SJSA1 (cell line): ENCODE data around the gene FAT1. TPM values are rescaled to one million over a fixed set of nuclear protein-coding genes. Genes with fewer than 3 reads are reported as not detected.
"Not testable (repeated sequence)": the region's sequence is repeated elsewhere in the genome, so short reads cannot be mapped to it uniquely, and the experiment has no call there.

Experiments used
- DNase-seq, 2 experiments: peaks; one replicate each; pipeline ENCODE4 v3.0.0-alpha.2; 2015 to 2020; ENCODE audit warnings: low spot score in 2 of 2, low read depth in 1 of 2
- H3K27ac ChIP-seq: fragments of 250-450 bp; sonication (Bioruptor Pico); 2 replicates; pipeline ENCODE4 v1.5.1; 2020; ENCODE audit warnings: mild to moderate bottlenecking, moderate library complexity
- H3K27me3 ChIP-seq: fragments of 250-450 bp; sonication (Bioruptor Pico); replicated peaks from 2 replicates; pipeline ENCODE4 v1.5.1; 2020; ENCODE audit warnings: mild to moderate bottlenecking, moderate library complexity
- H3K36me3 ChIP-seq: fragments of 250-450 bp; sonication (Bioruptor Pico); 2 replicates; pipeline ENCODE4 v1.5.1; 2020; ENCODE audit warnings: mild to moderate bottlenecking
- H3K4me1 ChIP-seq: fragments of 250-450 bp; sonication (Bioruptor Pico); replicated peaks from 2 replicates; pipeline ENCODE4 v1.6.1; 2021; ENCODE audit warnings: mild to moderate bottlenecking
- H3K4me3 ChIP-seq: fragments of 250-450 bp; sonication (Bioruptor Pico); 2 replicates; pipeline ENCODE4 v1.5.1; 2020; ENCODE audit warnings: mild to moderate bottlenecking
- H3K9me3 ChIP-seq: fragments of 250-450 bp; sonication (Bioruptor Pico); replicated peaks from 2 replicates; pipeline ENCODE4 v1.5.1; 2020; ENCODE audit warnings: mild to moderate bottlenecking
- total RNA-seq: library from RNA; depleted of rRNA; stranded (reverse); fragments of >200 nt; shearing (Covaris generic); gene quantifications from 2 replicates; pipeline ENCODE4 v1.2.3, GENCODE V29; 2014; rRNA removed

The FAT1 gene
- 338 and 483 TPM in 2 replicates for total RNA-seq

- peaks cover 79% of the 10 kb centered on the region for H3K36me3 ChIP-seq
- peak within 1 kb of the TSS; percentile 74 for H3K4me3 ChIP-seq
- no peaks in the 10 kb centered on the region for H3K27me3 ChIP-seq
- peak within 1 kb of the TSS; percentile 95 for H3K27ac ChIP-seq
- peaks cover 17% of the 10 kb centered on the region for H3K9me3 ChIP-seq
- DNase-seq: peak in 1 of 2 experiments; percentile 62
- peaks cover 30% of the 10 kb centered on the region for H3K4me1 ChIP-seq
Measured at GRCh38 chr4:186723292-186724057, at the start of gene FAT1. Gene FAT1 (minus strand): TSS chr4:186723856. CDS start chr4:186709827, 14,029 bp downstream.

- Histone ChIP-seq H3K36me3 (no peaks in the 10 kb centered on the region), H3K9me3 (no peaks in the 10 kb centered on the region), H3K4me3 (no peak overlapping the region), H3K27me3 (no peaks in the 10 kb centered on the region), H3K27ac (peak overlapping the region; percentile 88), H3K4me1 (peaks cover 64% of the 10 kb centered on the region)
- DNase-seq: peak; percentile 64 to 92
Measured at GRCh38 chr4:186772936-186773487, 49.4 kb upstream of the FAT1 start.

- peak overlapping the region; percentile 88 for H3K27ac ChIP-seq
- no peaks in the 10 kb centered on the region for H3K27me3 ChIP-seq
- no peaks in the 10 kb centered on the region for H3K36me3 ChIP-seq
- H3K9me3 ChIP-seq: no peaks in the 10 kb centered on the region
- peaks cover 66% of the 10 kb centered on the region for H3K4me1 ChIP-seq
- no peak overlapping the region for H3K4me3 ChIP-seq
- no peak for DNase-seq
Measured at GRCh38 chr4:186771624-186772023, 48.0 kb upstream of the FAT1 start.

GRCh38 chr4:186770481-186771175, 47.0 kb upstream of the FAT1 start:
- peaks cover 67% of the 10 kb centered on the region for H3K4me1 ChIP-seq
- DNase-seq: peak in 1 of 2 experiments; percentile 74
- H3K4me3 ChIP-seq: no peak overlapping the region
- H3K36me3 ChIP-seq: no peaks in the 10 kb centered on the region
- peak overlapping the region; percentile 88 for H3K27ac ChIP-seq
- no peaks in the 10 kb centered on the region for H3K9me3 ChIP-seq
- no peaks in the 10 kb centered on the region for H3K27me3 ChIP-seq

GRCh38 chr4:186767794-186768193, 44.1 kb upstream of the FAT1 start:
- Histone ChIP-seq H3K27ac (no peak overlapping the region), H3K36me3 (no peaks in the 10 kb centered on the region), H3K9me3 (no peaks in the 10 kb centered on the region), H3K4me3 (no peak overlapping the region), H3K27me3 (no peaks in the 10 kb centered on the region), H3K4me1 (peaks cover 46% of the 10 kb centered on the region)
- no peak for DNase-seq

GRCh38 chr4:186765673-186766546, 42.3 kb upstream of the FAT1 start:
- Histone ChIP-seq H3K36me3 (no peaks in the 10 kb centered on the region), H3K4me1 (peaks cover 34% of the 10 kb centered on the region), H3K27me3 (no peaks in the 10 kb centered on the region), H3K9me3 (no peaks in the 10 kb centered on the region), H3K4me3 (no peak overlapping the region), H3K27ac (no peak overlapping the region)
- no peak for DNase-seq

- no peaks in the 10 kb centered on the region for H3K27me3 ChIP-seq
- H3K9me3 ChIP-seq: no peaks in the 10 kb centered on the region
- no peak overlapping the region; the same call in 1 of the 2 replicates for H3K27ac ChIP-seq
- H3K4me3 ChIP-seq: no peak overlapping the region
- peaks cover 34% of the 10 kb centered on the region for H3K4me1 ChIP-seq
- no peaks in the 10 kb centered on the region for H3K36me3 ChIP-seq
- no peak for DNase-seq
Measured at GRCh38 chr4:186765138-186765537, 41.5 kb upstream of the FAT1 start.

- no peaks in the 10 kb centered on the region for H3K36me3 ChIP-seq
- DNase-seq: no peak
- no peaks in the 10 kb centered on the region for H3K9me3 ChIP-seq
- H3K27me3 ChIP-seq: no peaks in the 10 kb centered on the region
- no peak overlapping the region for H3K4me3 ChIP-seq
- no peak overlapping the region for H3K27ac ChIP-seq
- peaks cover 35% of the 10 kb centered on the region for H3K4me1 ChIP-seq
Measured at GRCh38 chr4:186764457-186764856, 40.8 kb upstream of the FAT1 start.

GRCh38 chr4:186762865-186763264, 39.2 kb upstream of the FAT1 start:
- Histone ChIP-seq H3K4me1 (peaks cover 35% of the 10 kb centered on the region), H3K27ac (no peak overlapping the region), H3K9me3 (no peaks in the 10 kb centered on the region), H3K4me3 (no peak overlapping the region), H3K36me3 (no peaks in the 10 kb centered on the region), H3K27me3 (no peaks in the 10 kb centered on the region)
- no peak for DNase-seq

- H3K9me3 ChIP-seq: no peaks in the 10 kb centered on the region
- no peaks in the 10 kb centered on the region for H3K36me3 ChIP-seq
- no peaks in the 10 kb centered on the region for H3K27me3 ChIP-seq
- no peak overlapping the region for H3K4me3 ChIP-seq
- DNase-seq: no peak
- H3K4me1 ChIP-seq: peaks cover 35% of the 10 kb centered on the region
- no peak overlapping the region for H3K27ac ChIP-seq
Measured at GRCh38 chr4:186762361-186762760, 38.7 kb upstream of the FAT1 start.

- H3K4me3 ChIP-seq, H3K9me3 ChIP-seq, DNase-seq, H3K27ac ChIP-seq, H3K27me3 ChIP-seq, H3K36me3 ChIP-seq: not testable (repeated sequence)
- peaks cover 35% of the 10 kb centered on the region for H3K4me1 ChIP-seq
Measured at GRCh38 chr4:186761956-186762355, 38.3 kb upstream of the FAT1 start.

- H3K9me3 ChIP-seq: no peaks in the 10 kb centered on the region
- peaks cover 30% of the 10 kb centered on the region for H3K4me1 ChIP-seq
- H3K27ac ChIP-seq: peak overlapping the region; percentile 88
- no peak for DNase-seq
- H3K36me3 ChIP-seq: no peaks in the 10 kb centered on the region
- no peak overlapping the region for H3K4me3 ChIP-seq
- H3K27me3 ChIP-seq: no peaks in the 10 kb centered on the region
Measured at GRCh38 chr4:186761393-186761792, 37.7 kb upstream of the FAT1 start.

- Histone ChIP-seq H3K27ac (peak overlapping the region; percentile 88), H3K4me3 (no peak overlapping the region), H3K4me1 (peaks cover 24% of the 10 kb centered on the region), H3K36me3 (no peaks in the 10 kb centered on the region), H3K9me3 (no peaks in the 10 kb centered on the region), H3K27me3 (no peaks in the 10 kb centered on the region)
- DNase-seq: peak; percentile 62 to 81
Measured at GRCh38 chr4:186760576-186760975, 36.9 kb upstream of the FAT1 start.
